OCI-LY1 (cell line): ENCODE results near the gene TMC4.

Source experiments
- H2AFZ ChIP-seq: fragments of 200-600 bp; sonication (generic), shearing (Covaris generic); 2 replicates; pipeline ENCODE4 v1.6.0; 2014; ENCODE audit warnings: antibody characterized with exemption, mild to moderate bottlenecking, low read length
- H3F3A ChIP-seq: fragments of 200-600 bp; sonication (generic), shearing (Covaris generic); 2 replicates; pipeline ENCODE4 v1.6.0; 2014; ENCODE audit warnings: mild to moderate bottlenecking, antibody characterized with exemption, low read length, moderate library complexity; ENCODE audit not compliant: insufficient read depth
- H3K27ac ChIP-seq: fragments of 200-600 bp; sonication (generic); 2 replicates; pipeline ENCODE4 v1.5.1; 2014; ENCODE audit warnings: low read length, mixed run types, mild to moderate bottlenecking, low read depth; ENCODE audit not compliant: poor library complexity, severe bottlenecking
- H3K27me3 ChIP-seq: fragments of 200-600 bp; sonication (generic); 2 replicates; pipeline ENCODE4 v1.6.0; 2014; ENCODE audit warnings: antibody characterized with exemption, mild to moderate bottlenecking, low read length, moderate library complexity; ENCODE audit not compliant: insufficient read depth
- H3K36me3 ChIP-seq: fragments of 200-600 bp; sonication (generic); 2 replicates; pipeline ENCODE4 v1.6.1; 2014; ENCODE audit warnings: mild to moderate bottlenecking, antibody characterized with exemption, low read length, moderate library complexity, mixed read lengths; ENCODE audit not compliant: insufficient read depth
- H3K4me1 ChIP-seq: fragments of 200-600 bp; sonication (generic); 2 replicates; pipeline ENCODE4 v1.5.1; 2014; ENCODE audit warnings: mild to moderate bottlenecking, low read length, moderate library complexity; ENCODE audit not compliant: insufficient read depth, severe bottlenecking
- H3K4me2 ChIP-seq: fragments of 200-600 bp; sonication (generic), shearing (Covaris generic); 2 replicates; pipeline ENCODE4 v1.6.1; 2014; ENCODE audit warnings: low read length
- H3K4me3 ChIP-seq: fragments of 200-600 bp; sonication (generic); 2 replicates; pipeline ENCODE4 v1.5.1; 2014; ENCODE audit warnings: low read length, low read depth, mild to moderate bottlenecking, mixed read lengths; ENCODE audit not compliant: poor library complexity, severe bottlenecking
- H3K79me2 ChIP-seq: fragments of 200-600 bp; shearing (Covaris generic); 2 replicates; pipeline ENCODE4 v1.6.1; 2016; ENCODE audit warnings: mixed run types, low read length, mixed read lengths; ENCODE audit not compliant: insufficient read depth
- H3K9ac ChIP-seq: fragments of 200-600 bp; sonication (generic), shearing (Covaris generic); 2 replicates; pipeline ENCODE4 v1.6.1; 2014; ENCODE audit warnings: mild to moderate bottlenecking, low read length, mixed read lengths
- H3K9me2 ChIP-seq: fragments of 200-600 bp; sonication (generic), shearing (Covaris generic); 2 replicates; pipeline ENCODE4 v1.6.1; 2014; ENCODE audit warnings: low read depth, mild to moderate bottlenecking, low read length, mixed read lengths
- H3K9me3 ChIP-seq: fragments of 200-600 bp; shearing (Covaris generic); 2 replicates; pipeline ENCODE4 v1.6.1; 2014; ENCODE audit warnings: low read length, mixed read lengths
- H4K20me1 ChIP-seq: fragments of 200-600 bp; sonication (generic), shearing (Covaris generic); 2 replicates; pipeline ENCODE4 v1.6.0; 2016; ENCODE audit warnings: mild to moderate bottlenecking, low read length; ENCODE audit not compliant: insufficient read depth
- EZH2 ChIP-seq: fragments of 200-600 bp; sonication (generic), shearing (Covaris generic); IDR thresholded peaks from 2 replicates; pipeline ENCODE4 v1.8.0; 2017; ENCODE audit warnings: borderline replicate concordance, mixed run types, mild to moderate bottlenecking, antibody characterized with exemption, low read length, moderate library complexity, mixed read lengths
- TF ChIP-seq, protein P1 (sequence below): fragments of 200-600 bp; sonication (generic), shearing (Covaris generic); IDR thresholded peaks from 2 replicates; pipeline ENCODE4 v1.5.1; 2017; ENCODE audit warnings: mild to moderate bottlenecking, antibody characterized with exemption, low read length, moderate library complexity, mixed read lengths

TMC4 gene

DNA sequence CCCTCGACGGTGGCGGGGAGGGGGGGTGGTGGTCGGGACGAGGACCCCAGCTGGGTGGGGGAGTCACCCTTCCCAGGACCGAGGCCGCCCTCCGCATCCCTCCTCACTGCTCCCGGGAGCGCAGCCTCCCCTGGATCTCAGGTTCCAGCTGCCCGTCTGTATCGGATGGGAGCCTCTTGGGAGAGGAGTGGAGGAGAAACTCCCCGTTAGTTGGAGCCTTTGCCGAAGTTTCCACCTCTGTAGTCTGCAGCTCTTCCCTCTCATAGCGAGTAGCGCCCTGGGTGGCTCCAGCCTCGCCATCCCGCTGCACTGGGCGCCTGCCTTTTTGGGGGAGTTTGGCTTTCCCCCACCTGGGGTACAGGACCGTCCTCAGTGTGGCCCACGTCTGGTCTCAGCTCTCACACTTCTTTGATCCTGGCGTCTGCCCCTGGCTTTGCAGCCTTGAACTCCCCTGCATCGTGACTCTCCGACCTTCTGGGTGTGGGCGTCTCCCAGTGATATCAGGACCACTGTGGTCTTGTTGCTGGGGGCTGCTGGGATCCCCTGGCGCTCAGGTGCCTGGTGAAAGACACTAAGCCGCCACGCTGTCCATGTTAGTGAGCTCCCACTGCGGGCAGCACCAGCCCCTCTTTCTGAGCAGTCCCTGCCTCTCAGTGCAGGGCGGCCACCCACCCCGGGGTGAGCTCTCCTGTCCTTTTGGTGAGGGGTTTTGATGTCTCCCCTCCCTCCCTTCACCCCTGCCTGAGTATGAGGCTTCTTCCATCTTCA is 34.3 kb downstream of the TMC4 start:
- no peaks in the 10 kb centered on the region for H3F3A ChIP-seq
- peaks cover 32% of the 10 kb centered on the region for H3K79me2 ChIP-seq
- no peaks in the 10 kb centered on the region for H3K9me3 ChIP-seq
- peak overlapping the region; percentile 95 for H3K9ac ChIP-seq
- H3K27ac ChIP-seq: no peak overlapping the region
- no peak overlapping the region for H2AFZ ChIP-seq
- no peaks in the 10 kb centered on the region for H4K20me1 ChIP-seq
- no peaks in the 10 kb centered on the region for H3K9me2 ChIP-seq
- H3K4me2 ChIP-seq: peak overlapping the region; percentile 70
- TF ChIP-seq, protein P1, sequence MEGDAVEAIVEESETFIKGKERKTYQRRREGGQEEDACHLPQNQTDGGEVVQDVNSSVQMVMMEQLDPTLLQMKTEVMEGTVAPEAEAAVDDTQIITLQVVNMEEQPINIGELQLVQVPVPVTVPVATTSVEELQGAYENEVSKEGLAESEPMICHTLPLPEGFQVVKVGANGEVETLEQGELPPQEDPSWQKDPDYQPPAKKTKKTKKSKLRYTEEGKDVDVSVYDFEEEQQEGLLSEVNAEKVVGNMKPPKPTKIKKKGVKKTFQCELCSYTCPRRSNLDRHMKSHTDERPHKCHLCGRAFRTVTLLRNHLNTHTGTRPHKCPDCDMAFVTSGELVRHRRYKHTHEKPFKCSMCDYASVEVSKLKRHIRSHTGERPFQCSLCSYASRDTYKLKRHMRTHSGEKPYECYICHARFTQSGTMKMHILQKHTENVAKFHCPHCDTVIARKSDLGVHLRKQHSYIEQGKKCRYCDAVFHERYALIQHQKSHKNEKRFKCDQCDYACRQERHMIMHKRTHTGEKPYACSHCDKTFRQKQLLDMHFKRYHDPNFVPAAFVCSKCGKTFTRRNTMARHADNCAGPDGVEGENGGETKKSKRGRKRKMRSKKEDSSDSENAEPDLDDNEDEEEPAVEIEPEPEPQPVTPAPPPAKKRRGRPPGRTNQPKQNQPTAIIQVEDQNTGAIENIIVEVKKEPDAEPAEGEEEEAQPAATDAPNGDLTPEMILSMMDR: no peak
- no peak for TF ChIP-seq EZH2
- no peaks in the 10 kb centered on the region for H3K27me3 ChIP-seq
- peak overlapping the region; percentile 93 for H3K4me3 ChIP-seq
- peaks cover 26% of the 10 kb centered on the region for H3K4me1 ChIP-seq
- H3K36me3 ChIP-seq: peaks cover 43% of the 10 kb centered on the region

DNA sequence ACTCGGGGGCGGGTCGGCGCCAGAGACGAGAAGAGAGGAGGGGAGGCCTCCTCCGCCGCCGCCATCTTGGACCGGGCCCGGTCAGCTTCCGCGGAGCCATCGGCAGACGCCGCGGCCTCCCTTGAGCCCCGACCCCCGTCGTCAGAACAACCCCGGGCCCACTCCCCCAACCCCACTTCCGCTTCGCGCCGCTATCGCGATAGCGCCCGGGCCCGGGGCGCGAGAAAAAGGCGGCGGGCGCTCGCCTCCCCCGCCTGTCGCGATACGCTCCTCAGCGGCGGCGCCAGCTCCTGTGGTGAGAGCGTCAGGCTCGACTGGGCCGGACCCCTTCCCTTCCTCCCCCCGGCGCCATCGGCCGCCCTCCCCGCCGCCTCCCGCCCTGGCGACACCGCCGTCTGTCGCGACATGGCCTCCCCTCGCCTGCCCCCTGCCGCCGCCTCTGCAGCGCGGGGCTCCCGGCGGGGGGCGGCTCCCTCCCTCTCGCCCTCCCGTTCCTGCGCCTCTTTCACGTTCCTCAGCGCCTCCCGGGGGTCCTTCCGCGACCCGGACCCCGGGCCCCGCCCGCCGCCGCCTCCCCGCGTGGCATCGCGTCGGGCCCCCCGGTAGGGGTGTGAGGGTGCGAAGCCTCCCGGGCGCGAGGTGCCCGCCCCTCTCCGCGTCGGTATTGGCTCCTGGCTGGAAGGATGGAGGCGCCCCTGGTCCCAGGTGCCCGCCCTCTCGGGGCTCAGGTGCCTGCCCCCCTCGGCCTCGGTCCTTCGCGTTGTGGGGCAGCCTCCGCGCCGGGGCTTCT is 35.1 kb downstream of the TMC4 start, which contains the start of gene CNOT3:
Gene CNOT3, plus strand, starts transcription at position 64 of the 790 bp plus-strand sequence. CDS start 5,217 bp downstream, outside the sequence.
- Histone ChIP-seq H3K36me3 (peaks cover 38% of the 10 kb centered on the region; the same call in 1 of the 2 replicates), H3K4me2 (peak within 1 kb of the TSS; percentile 87), H2AFZ (no peak within 1 kb of the TSS), H3F3A (no peaks in the 10 kb centered on the region), H3K4me3 (peak within 1 kb of the TSS; percentile 93), H4K20me1 (no peaks in the 10 kb centered on the region), H3K9ac (peak within 1 kb of the TSS; percentile 95), H3K27me3 (no peaks in the 10 kb centered on the region), H3K4me1 (peaks cover 26% of the 10 kb centered on the region), H3K79me2 (peaks cover 32% of the 10 kb centered on the region), H3K9me3 (no peaks in the 10 kb centered on the region), H3K9me2 (no peaks in the 10 kb centered on the region), H3K27ac (no peak within 1 kb of the TSS)
- TF ChIP-seq, protein P1: no peak
- TF ChIP-seq EZH2: no peak

DNA sequence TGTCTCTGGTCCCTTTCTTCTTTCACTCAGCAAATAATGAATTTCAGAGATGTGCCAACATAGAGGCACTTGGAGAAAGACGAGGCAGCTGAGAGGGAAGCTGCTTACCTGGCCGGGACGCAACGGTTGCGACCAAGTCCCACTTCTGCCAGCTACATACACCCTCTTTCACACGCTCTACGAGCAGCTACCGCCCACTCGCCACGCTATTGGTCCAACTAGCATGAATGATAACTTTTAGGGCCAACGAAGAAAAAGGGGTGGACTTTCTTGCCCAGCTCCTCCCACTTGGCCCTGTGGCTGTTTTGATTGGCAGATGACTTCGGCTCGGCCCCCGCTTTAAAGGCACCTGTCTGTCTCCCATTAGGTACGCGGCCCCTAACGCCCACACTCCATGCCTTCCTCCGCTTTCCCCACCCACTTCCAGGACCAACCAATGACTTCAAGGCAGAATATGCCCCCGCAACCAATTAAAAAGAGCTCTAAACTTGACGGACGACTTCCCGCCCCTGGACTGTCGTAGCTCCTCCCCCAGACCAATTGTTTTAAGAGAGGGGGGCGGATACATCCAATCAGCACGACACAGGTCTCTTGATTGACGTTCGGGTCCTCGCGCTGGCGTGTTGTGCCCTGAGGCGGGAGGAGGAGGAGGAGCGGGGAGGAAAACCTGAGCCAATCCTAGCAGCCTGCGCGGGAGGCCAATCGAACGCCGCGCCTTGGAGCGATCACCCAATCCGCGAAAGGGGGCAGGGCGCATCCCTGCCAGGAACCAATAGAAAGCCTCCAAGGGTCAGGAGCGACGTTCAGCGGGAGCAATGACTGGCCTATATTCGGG is 35.9 kb downstream of the TMC4 start:
- peak overlapping the region; percentile 93 for H3K4me3 ChIP-seq
- no peak overlapping the region for H2AFZ ChIP-seq
- H3K4me2 ChIP-seq: peak overlapping the region; percentile 87
- H3K36me3 ChIP-seq: peaks cover 31% of the 10 kb centered on the region; the same call in 1 of the 2 replicates
- no peak overlapping the region for H3K27ac ChIP-seq
- peaks cover 32% of the 10 kb centered on the region for H3K79me2 ChIP-seq
- TF ChIP-seq, protein P1: no peak
- no peak for TF ChIP-seq EZH2
- H3K9ac ChIP-seq: peak overlapping the region; percentile 95
- H3K9me2 ChIP-seq: no peaks in the 10 kb centered on the region
- H4K20me1 ChIP-seq: no peaks in the 10 kb centered on the region
- H3K27me3 ChIP-seq: no peaks in the 10 kb centered on the region
- H3F3A ChIP-seq: no peaks in the 10 kb centered on the region
- peaks cover 26% of the 10 kb centered on the region for H3K4me1 ChIP-seq
- no peaks in the 10 kb centered on the region for H3K9me3 ChIP-seq
